Measurements from ENCODE around the gene EFNA4. TPM values are rescaled to one million over a fixed set of nuclear protein-coding genes. Genes with fewer than 3 reads are reported as not detected.

EFNA4 gene
- total and polyA plus RNA-seq, 2 of the 8 experiments (the other 6 are each of a cell fraction or from before 2014, with no cell fraction given): 21.9 to 23.9 TPM

DNA sequence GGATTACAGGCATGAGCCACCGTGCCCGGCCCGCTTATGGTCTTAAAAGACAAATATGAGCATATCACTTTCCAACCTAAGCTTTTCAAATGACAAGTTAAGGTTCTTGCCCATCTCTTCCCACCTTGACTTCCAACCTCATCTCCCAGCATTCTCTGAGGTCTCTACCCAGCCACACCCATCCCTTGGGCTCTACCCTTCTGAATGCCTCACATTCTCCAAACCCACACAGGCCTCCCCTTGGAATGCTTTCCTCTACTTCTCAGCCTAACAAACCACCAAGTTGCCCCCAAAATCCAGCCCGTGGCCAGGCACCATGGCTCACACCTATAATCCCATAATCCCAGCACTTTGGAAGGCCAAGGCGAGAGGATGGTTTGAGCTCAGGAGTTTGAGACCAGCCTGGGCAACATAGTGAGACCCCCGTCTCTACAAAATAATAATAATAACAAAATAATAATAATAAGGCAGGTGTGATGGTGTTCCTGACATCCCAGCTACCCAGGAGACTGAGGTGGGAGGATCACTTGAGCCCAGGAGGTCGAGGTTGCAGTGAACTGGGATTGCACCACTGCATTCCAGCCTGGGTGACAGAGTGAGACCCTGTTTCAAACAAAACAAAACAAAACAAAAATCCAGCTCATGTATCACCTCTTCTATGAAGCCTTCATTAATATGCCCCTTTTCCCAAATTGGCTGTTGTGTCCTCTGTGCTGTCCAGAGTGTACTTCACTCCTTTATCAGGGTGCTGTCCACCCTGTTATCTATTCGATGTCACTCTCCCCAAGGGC, 41.2 kb upstream of the EFNA4 start:
- CTCF ChIA-PET (ENCODE audit: partially characterized antibody): interaction anchor here (1.1 to 18.6 kb wide), 8 partner anchors 9 to 145 kb away, joined by 3 to 354 read pairs (median 8); partner anchors contain the start of genes ADAM15, EFNA4, LENEP and ZBTB7B
- H2AK5ac ChIP-seq (ENCODE audit: low read depth, low read length): no peak overlapping the region
- POLR2A ChIA-PET (ENCODE audit: partially characterized antibody): interaction anchor here (0.8 to 14.8 kb wide), 7 partner anchors 8 to 61 kb away, joined by 3 to 120 read pairs (median 4); partner anchors contain the start of genes CKS1B, DCST1, DCST2 and SHC1

More for the DNA sequence above, 41.2 kb upstream of the EFNA4 start:
- H3K4me2 ChIP-seq (ENCODE audit: insufficient read depth in 1 of 2, low read depth in 2 of 2, low read length in 2 of 2): no peak overlapping the region
- H4K8ac ChIP-seq (ENCODE audit: extremely low read depth, insufficient read depth, low read length): no peak overlapping the region
- no peak overlapping the region for H3K4ac ChIP-seq (replicated peaks; ENCODE audit: insufficient read length, low read depth, low read length)
- no peak overlapping the region for H3K9ac ChIP-seq (replicated peaks in 1 of 4; ENCODE audit: extremely low read depth in 1 of 4, low read depth in 3 of 4, low read length in 3 of 4)
- no peak overlapping the region for H3K23ac ChIP-seq (ENCODE audit: insufficient read length)
- H3K79me2 ChIP-seq (ENCODE audit: control insufficient read depth in 1 of 2, insufficient read depth in 2 of 2, low read length in 2 of 2): no peaks in the 10 kb centered on the region
- H2BK5ac ChIP-seq (ENCODE audit: low read depth, low read length): no peak overlapping the region
- no peak for DNase-seq (ENCODE audit: low read depth in 1 of 2, low spot score in 2 of 2)
- no peak overlapping the region for H4K91ac ChIP-seq (replicated peaks; ENCODE audit: insufficient read length, low read length)
- no peak overlapping the region for H4K5ac ChIP-seq (ENCODE audit: insufficient read length, low read depth, low read length)
- no peak overlapping the region for H3K18ac ChIP-seq (ENCODE audit: extremely low read depth, low read length)
- no peak overlapping the region for H3K27ac ChIP-seq (ENCODE audit: low read depth, low read length)
- no peaks in the 10 kb centered on the region for H3K36me3 ChIP-seq (ENCODE audit: control insufficient read depth in 2 of 4, insufficient read depth in 4 of 4, low read length in 3 of 4)
- WGBS, 2 experiments (ENCODE audit: extremely low coverage in 1 of 2, insufficient coverage in 1 of 2, insufficient read length in 1 of 2, insufficient replicate concordance in 2 of 2, low coverage in 1 of 2, low lambda C conversion rate in 2 of 2, missing lambda C conversion rate in 1 of 2): 95% methylated on average over 8 of the region's 8 CpGs; no CpG with 5 or more reads in 1 of the 2 experiments
- no peaks in the 10 kb centered on the region for H3K9me3 ChIP-seq (ENCODE audit: insufficient read depth in 2 of 2, low read depth in 1 of 2, low read length in 1 of 2)
- H2BK15ac ChIP-seq (ENCODE audit: low read length): no peak overlapping the region
- no peak overlapping the region for H2AFZ ChIP-seq (ENCODE audit: low read length)
- H3K4me3 ChIP-seq (ENCODE audit: extremely low read depth in 1 of 4, insufficient read depth in 2 of 4, low read depth in 3 of 4, low read length in 4 of 4): no peak overlapping the region
- FAIRE-seq: no peak
- no peaks in the 10 kb centered on the region for H3K23me2 ChIP-seq (ENCODE audit: low read depth, low read length)
- H3K56ac ChIP-seq (replicated peaks; ENCODE audit: insufficient read length, low read depth, low read length): no peak overlapping the region
- H3K27me3 ChIP-seq (replicated peaks in 1 of 4; ENCODE audit: control insufficient read depth in 3 of 4, extremely low read depth in 1 of 4, insufficient read depth in 3 of 4, low read length in 3 of 4): peaks cover 0 to 3% (median under 1%) of the 10 kb centered on the region in 4 experiments; a peak in 1 of 7 replicates
- H3K79me1 ChIP-seq (ENCODE audit: low read depth, low read length): no peaks in the 10 kb centered on the region
- no peak overlapping the region for H2BK20ac ChIP-seq (ENCODE audit: low read length)
- H3K4me1 ChIP-seq (replicated peaks in 1 of 4; ENCODE audit: control insufficient read depth in 3 of 4, insufficient read depth in 4 of 4, low read length in 3 of 4): peaks cover 0 to 8% (median 3%) of the 10 kb centered on the region in 4 experiments; a peak in 4 of 7 replicates
- no peak overlapping the region for H2BK12ac ChIP-seq (ENCODE audit: low read depth, low read length)
- TF ChIP-seq, protein P1, sequence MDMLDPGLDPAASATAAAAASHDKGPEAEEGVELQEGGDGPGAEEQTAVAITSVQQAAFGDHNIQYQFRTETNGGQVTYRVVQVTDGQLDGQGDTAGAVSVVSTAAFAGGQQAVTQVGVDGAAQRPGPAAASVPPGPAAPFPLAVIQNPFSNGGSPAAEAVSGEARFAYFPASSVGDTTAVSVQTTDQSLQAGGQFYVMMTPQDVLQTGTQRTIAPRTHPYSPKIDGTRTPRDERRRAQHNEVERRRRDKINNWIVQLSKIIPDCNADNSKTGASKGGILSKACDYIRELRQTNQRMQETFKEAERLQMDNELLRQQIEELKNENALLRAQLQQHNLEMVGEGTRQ (IDR thresholded peaks at IDR 0.05; ENCODE audit: low read length): no peak
- TF ChIP-seq GTF2F1 (IDR thresholded peaks at IDR 0.05; ENCODE audit: borderline replicate concordance, low read depth, low read length): no peak
- TF ChIP-seq E2F6 (IDR thresholded peaks at IDR 0.05): no peak
- no peak for TF ChIP-seq POU5F1 (IDR thresholded peaks at IDR 0.05; ENCODE audit: low read depth, low read length)
- no peak for TF ChIP-seq CBX5 (IDR thresholded peaks at IDR 0.05; ENCODE audit: low read depth, low read length)
- TF ChIP-seq TBP (IDR thresholded peaks at IDR 0.05; ENCODE audit: low read depth, low read length): no peak
- TF ChIP-seq TAF1 (IDR thresholded peaks at IDR 0.05; ENCODE audit: low read depth, low read length): no peak
- no peak for TF ChIP-seq JUN (IDR thresholded peaks at IDR 0.05; ENCODE audit: low read depth, low read length)
- no peak for TF ChIP-seq NANOG (IDR thresholded peaks at IDR 0.05; ENCODE audit: insufficient read depth, low read depth, low read length, poor library complexity, severe bottlenecking)
- no peak for TF ChIP-seq POLR2A (IDR thresholded peaks at IDR 0.05; ENCODE audit: control extremely low read depth in 1 of 2, low read depth in 2 of 2, low read length in 2 of 2)
- no peak overlapping the region for H3K14ac ChIP-seq (ENCODE audit: insufficient read length)
- no peaks in the 10 kb centered on the region for H4K20me1 ChIP-seq (replicated peaks in 1 of 2; ENCODE audit: control insufficient read depth in 1 of 2, insufficient read depth in 2 of 2, low read length in 2 of 2)
- H2BK120ac ChIP-seq (replicated peaks; ENCODE audit: low read depth, low read length): no peak overlapping the region

Data from H1 (cell line).